HEK293 (cell line): ENCODE measurements around the gene CD180.

Experiments
- CTCF ChIA-PET: fragments of 350-600 bp; formaldehyde crosslinking; extraction: SDS; loops from one replicate; lab custom pipeline; 2021; ENCODE audit warnings: antibody characterized with exemption; lab: Yijun Ruan, JAX
- POLR2A ChIA-PET: fragments of 300-600 bp; formaldehyde crosslinking; extraction: SDS; loops from one replicate; lab custom pipeline; 2020; ENCODE audit warnings: antibody characterized with exemption, inconsistent platforms; lab: Yijun Ruan, JAX
- H3K27ac ChIP-seq: fragments of 200-500 bp; sonication (Bioruptor generic); 2 replicates; pipeline ENCODE4 v1.5.1; 2014; ENCODE audit warnings: low read depth, low read length, control low read depth, inconsistent platforms; ENCODE audit errors: extremely low read depth
- H3K36me3 ChIP-seq, 2 experiments: fragments of 200-500 bp in 1 of 2; sonication (Bioruptor generic) in 1 of 2; 1 replicate in 1 of 2; 2 replicates in 1 of 2; pipeline ENCODE4 v1.5.1; 2014 to 2017; ENCODE audit warnings: inconsistent platforms in 2 of 2, low read length in 2 of 2; ENCODE audit not compliant: control insufficient read depth in 2 of 2, insufficient read depth in 1 of 2
- H3K4me1 ChIP-seq: fragments of 200-500 bp; sonication (Bioruptor generic); 2 replicates; pipeline ENCODE4 v1.5.1; 2014; ENCODE audit warnings: mild to moderate bottlenecking, low read length, inconsistent platforms; ENCODE audit not compliant: control insufficient read depth, insufficient read depth
- H3K4me3 ChIP-seq: 2 replicates; pipeline ENCODE4 v1.5.1; 2011; ENCODE audit warnings: low read depth, mild to moderate bottlenecking, control low read depth, low read length, moderate library complexity
- H3K9me3 ChIP-seq: fragments of 200-500 bp; sonication (Bioruptor generic); 2 replicates; pipeline ENCODE4 v1.5.1; 2014; ENCODE audit warnings: low read depth, low read length, inconsistent platforms; ENCODE audit not compliant: control insufficient read depth, insufficient read depth
- GLI2 ChIP-seq: fragments of 450-650 bp; formaldehyde crosslinking; IDR thresholded peaks from 2 replicates; pipeline ENCODE4; 2017; ENCODE audit warnings: missing biosample characterization, missing genetic modification characterization, low read depth, borderline replicate concordance
- KLF1 ChIP-seq: fragments of 450-650 bp; formaldehyde crosslinking; IDR thresholded peaks from 2 replicates; pipeline ENCODE4 v1.5.1; 2016; ENCODE audit warnings: missing biosample characterization, missing genetic modification characterization
- OSR2 ChIP-seq: fragments of 450-650 bp; formaldehyde crosslinking; IDR thresholded peaks from 2 replicates; pipeline ENCODE4 v1.5.1; 2016; ENCODE audit warnings: missing biosample characterization, missing genetic modification characterization
- REPIN1 ChIP-seq: fragments of 450-650 bp; formaldehyde crosslinking; IDR thresholded peaks from 2 replicates; pipeline ENCODE4 v1.5.1; 2017; ENCODE audit warnings: missing biosample characterization, missing genetic modification characterization, low read depth
- SETDB1 ChIP-seq: IDR thresholded peaks from one replicate; pipeline ENCODE4 v1.6.1; 2017; ENCODE audit warnings: mild to moderate bottlenecking, low read length, moderate library complexity, mixed read lengths; ENCODE audit not compliant: insufficient read length
- SP2 ChIP-seq: fragments of 450-650 bp; formaldehyde crosslinking; IDR thresholded peaks from 2 replicates; pipeline ENCODE4 v1.5.1; 2016; ENCODE audit warnings: missing biosample characterization, missing genetic modification characterization
- SP3 ChIP-seq: fragments of 450-650 bp; formaldehyde crosslinking; IDR thresholded peaks from 2 replicates; pipeline ENCODE4 v1.5.1; 2016; ENCODE audit warnings: missing biosample characterization, missing genetic modification characterization
- YY1 ChIP-seq: fragments of 450-650 bp; formaldehyde crosslinking; IDR thresholded peaks from 2 replicates; pipeline ENCODE4 v1.5.1; 2018; ENCODE audit warnings: missing biosample characterization, missing genetic modification characterization
- ZBTB7A ChIP-seq: fragments of 450-650 bp; formaldehyde crosslinking; IDR thresholded peaks from 2 replicates; pipeline ENCODE4 v1.5.1; 2016; ENCODE audit warnings: low read depth, missing biosample characterization, missing genetic modification characterization
- ZNF121 ChIP-seq: fragments of 450-650 bp; formaldehyde crosslinking; IDR thresholded peaks from 2 replicates; pipeline ENCODE4 v1.5.1; 2016; ENCODE audit warnings: missing biosample characterization, missing genetic modification characterization
- ZNF174 ChIP-seq: fragments of 450-650 bp; formaldehyde crosslinking; IDR thresholded peaks from 2 replicates; pipeline ENCODE4 v1.5.0; 2017; ENCODE audit warnings: missing biosample characterization, mild to moderate bottlenecking, missing genetic modification characterization
- ZNF2 ChIP-seq: fragments of 450-650 bp; formaldehyde crosslinking; IDR thresholded peaks from 2 replicates; pipeline ENCODE4 v1.5.1; 2016; ENCODE audit warnings: missing biosample characterization, missing genetic modification characterization
- ZNF221 ChIP-seq: fragments of 450-650 bp; formaldehyde crosslinking; IDR thresholded peaks from 2 replicates; pipeline ENCODE4 v1.5.1; 2017; ENCODE audit warnings: missing biosample characterization, missing genetic modification characterization, borderline replicate concordance
- ZNF416 ChIP-seq: fragments of 450-650 bp; formaldehyde crosslinking; IDR thresholded peaks from 2 replicates; pipeline ENCODE4 v1.5.1; 2016; ENCODE audit warnings: missing biosample characterization, missing genetic modification characterization
- ZNF548 ChIP-seq: fragments of 450-650 bp; formaldehyde crosslinking; IDR thresholded peaks from 2 replicates; pipeline ENCODE4 v1.5.1; 2016; ENCODE audit warnings: missing biosample characterization, missing genetic modification characterization
- ZNF549 ChIP-seq: fragments of 450-650 bp; IDR thresholded peaks from 2 replicates; pipeline ENCODE4 v1.5.1; 2018; ENCODE audit warnings: missing biosample characterization, missing genetic modification characterization, mild to moderate bottlenecking, inconsistent platforms, moderate library complexity
- ZNF596 ChIP-seq: fragments of 450-650 bp; IDR thresholded peaks from 2 replicates; pipeline ENCODE4 v1.5.0; 2018; ENCODE audit warnings: missing biosample characterization, mild to moderate bottlenecking, missing genetic modification characterization, moderate library complexity
- ZXDB ChIP-seq: fragments of 450-650 bp; formaldehyde crosslinking; IDR thresholded peaks from 2 replicates; pipeline ENCODE4 v1.5.1; 2016; ENCODE audit warnings: missing biosample characterization, missing genetic modification characterization
- TF ChIP-seq, protein P1 (sequence below): fragments of 450-650 bp; formaldehyde crosslinking; IDR thresholded peaks from 2 replicates; pipeline ENCODE4 v1.5.1; 2016; ENCODE audit warnings: missing biosample characterization, missing genetic modification characterization
- TF ChIP-seq, protein P2 (sequence below): fragments of 450-650 bp; formaldehyde crosslinking; IDR thresholded peaks from 2 replicates; pipeline ENCODE4 v1.5.1; 2017; ENCODE audit warnings: missing biosample characterization, missing genetic modification characterization
- TF ChIP-seq, protein P3 (sequence below): fragments of 450-650 bp; IDR thresholded peaks from 2 replicates; pipeline ENCODE4 v1.5.1; 2018; ENCODE audit warnings: missing biosample characterization, missing genetic modification characterization
- TF ChIP-seq, protein P4 (sequence below): fragments of 450-650 bp; formaldehyde crosslinking; IDR thresholded peaks from 2 replicates; pipeline ENCODE4 v1.5.1; 2016; ENCODE audit warnings: missing biosample characterization, missing genetic modification characterization

CD180 gene

DNA sequence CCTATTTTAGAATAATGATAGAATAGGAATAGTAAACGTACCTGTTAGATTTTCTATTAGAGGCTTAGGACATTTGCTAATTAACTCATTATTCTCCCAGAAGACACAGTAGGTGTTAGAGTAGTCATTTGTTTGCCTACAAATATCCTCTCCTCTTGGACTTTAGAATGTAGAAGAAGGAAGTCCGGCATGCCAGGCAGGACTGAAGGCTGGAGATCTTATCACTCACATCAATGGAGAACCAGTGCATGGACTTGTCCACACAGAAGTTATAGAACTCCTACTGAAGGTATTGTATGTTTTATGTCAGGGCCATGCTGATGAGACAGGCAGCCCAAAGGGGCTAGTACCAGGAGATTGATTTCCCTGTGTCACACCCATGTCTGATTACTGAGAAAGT, 43.3 kb downstream of the CD180 start:
- Histone ChIP-seq H3K4me1 (no peaks in the 10 kb centered on the region), H3K4me3 (no peak overlapping the region), H3K9me3 (no peaks in the 10 kb centered on the region), H3K27ac (no peak overlapping the region), H3K36me3 (peaks cover 0 to 23% of the 10 kb centered on the region in 2 experiments; a peak in 2 of 3 replicates)
- POLR2A ChIA-PET, result no interaction called here
- CTCF ChIA-PET, result interaction anchor here (0.7 to 0.9 kb wide), 2 partner anchors 8 to 56 kb away, joined by 3 to 4 read pairs; no protein-coding TSS in a partner anchor
- TF ChIP-seq ZXDB (tag by site-specific recombination), result no peak
- no peak for TF ChIP-seq ZNF549 (tag by site-specific recombination)
- TF ChIP-seq ZNF596 (tag by site-specific recombination), result no peak
- no peak for TF ChIP-seq ZNF548 (tag by site-specific recombination)
- no peak for TF ChIP-seq ZNF416 (tag by site-specific recombination)
- no peak for TF ChIP-seq REPIN1 (tag by site-specific recombination)
- TF ChIP-seq SP3, result no peak
- TF ChIP-seq GLI2, result no peak
- TF ChIP-seq ZNF2 (tag by site-specific recombination), result no peak
- TF ChIP-seq ZNF121 (tag by site-specific recombination), result no peak
- TF ChIP-seq, protein P1, sequence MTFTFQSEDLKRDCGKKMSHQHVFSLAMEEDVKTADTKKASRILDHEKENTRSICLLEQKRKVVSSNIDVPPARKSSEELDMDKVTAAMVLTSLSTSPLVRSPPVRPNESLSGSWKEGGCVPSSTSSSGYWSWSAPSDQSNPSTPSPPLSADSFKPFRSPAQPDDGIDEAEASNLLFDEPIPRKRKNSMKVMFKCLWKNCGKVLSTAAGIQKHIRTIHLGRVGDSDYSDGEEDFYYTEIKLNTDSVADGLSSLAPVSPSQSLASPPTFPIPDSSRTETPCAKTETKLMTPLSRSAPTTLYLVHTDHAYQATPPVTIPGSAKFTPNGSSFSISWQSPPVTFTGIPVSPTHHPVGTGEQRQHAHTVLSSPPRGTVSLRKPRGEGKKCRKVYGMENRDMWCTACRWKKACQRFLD (tag by site-specific recombination), result no peak
- TF ChIP-seq OSR2 (tag by site-specific recombination), result no peak

DNA sequence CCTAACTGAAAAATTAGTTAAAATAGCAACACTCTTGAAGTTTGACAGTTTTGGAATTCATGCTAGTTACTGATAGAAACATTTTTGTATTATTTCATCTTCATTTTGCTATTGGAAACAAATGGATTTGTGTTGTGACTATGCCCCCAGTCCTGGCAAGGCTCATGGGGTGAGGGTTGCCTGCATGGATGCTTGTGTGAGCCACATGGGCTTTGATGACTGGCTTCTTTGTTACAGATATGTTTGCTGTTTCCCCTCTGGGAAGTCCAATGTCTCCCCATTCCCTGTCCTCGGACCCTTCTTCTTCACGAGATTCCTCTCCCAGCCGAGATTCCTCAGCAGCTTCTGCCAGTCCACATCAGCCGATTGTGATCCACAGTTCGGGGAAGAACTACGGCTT, 44.2 kb downstream of the CD180 start:
- H3K4me1 ChIP-seq, result no peaks in the 10 kb centered on the region
- H3K9me3 ChIP-seq, result no peaks in the 10 kb centered on the region
- ChIA-PET POLR2A (no interaction called here), CTCF (interaction anchor here (0.6 to 0.9 kb wide), 2 partner anchors 57 to 1725 kb away, joined by 3 to 4 read pairs; no protein-coding TSS in a partner anchor)
- TF ChIP-seq, protein P2, sequence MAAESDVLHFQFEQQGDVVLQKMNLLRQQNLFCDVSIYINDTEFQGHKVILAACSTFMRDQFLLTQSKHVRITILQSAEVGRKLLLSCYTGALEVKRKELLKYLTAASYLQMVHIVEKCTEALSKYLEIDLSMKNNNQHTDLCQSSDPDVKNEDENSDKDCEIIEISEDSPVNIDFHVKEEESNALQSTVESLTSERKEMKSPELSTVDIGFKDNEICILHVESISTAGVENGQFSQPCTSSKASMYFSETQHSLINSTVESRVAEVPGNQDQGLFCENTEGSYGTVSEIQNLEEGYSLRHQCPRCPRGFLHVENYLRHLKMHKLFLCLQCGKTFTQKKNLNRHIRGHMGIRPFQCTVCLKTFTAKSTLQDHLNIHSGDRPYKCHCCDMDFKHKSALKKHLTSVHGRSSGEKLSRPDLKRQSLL (tag by site-specific recombination), result no peak
- TF ChIP-seq KLF1 (tag by site-specific recombination) (no peak), YY1 (tag by site-specific recombination) (no peak), SETDB1 (no peak), ZBTB7A (tag by site-specific recombination) (no peak), ZNF221 (no peak), ZXDB (tag by site-specific recombination) (no peak), ZNF174 (tag by site-specific recombination) (no peak), SP2 (tag by site-specific recombination) (no peak)
- TF ChIP-seq, protein P3, sequence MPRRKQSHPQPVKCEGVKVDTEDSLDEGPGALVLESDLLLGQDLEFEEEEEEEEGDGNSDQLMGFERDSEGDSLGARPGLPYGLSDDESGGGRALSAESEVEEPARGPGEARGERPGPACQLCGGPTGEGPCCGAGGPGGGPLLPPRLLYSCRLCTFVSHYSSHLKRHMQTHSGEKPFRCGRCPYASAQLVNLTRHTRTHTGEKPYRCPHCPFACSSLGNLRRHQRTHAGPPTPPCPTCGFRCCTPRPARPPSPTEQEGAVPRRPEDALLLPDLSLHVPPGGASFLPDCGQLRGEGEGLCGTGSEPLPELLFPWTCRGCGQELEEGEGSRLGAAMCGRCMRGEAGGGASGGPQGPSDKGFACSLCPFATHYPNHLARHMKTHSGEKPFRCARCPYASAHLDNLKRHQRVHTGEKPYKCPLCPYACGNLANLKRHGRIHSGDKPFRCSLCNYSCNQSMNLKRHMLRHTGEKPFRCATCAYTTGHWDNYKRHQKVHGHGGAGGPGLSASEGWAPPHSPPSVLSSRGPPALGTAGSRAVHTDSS (tag by site-specific recombination), result no peak
- TF ChIP-seq, protein P4, sequence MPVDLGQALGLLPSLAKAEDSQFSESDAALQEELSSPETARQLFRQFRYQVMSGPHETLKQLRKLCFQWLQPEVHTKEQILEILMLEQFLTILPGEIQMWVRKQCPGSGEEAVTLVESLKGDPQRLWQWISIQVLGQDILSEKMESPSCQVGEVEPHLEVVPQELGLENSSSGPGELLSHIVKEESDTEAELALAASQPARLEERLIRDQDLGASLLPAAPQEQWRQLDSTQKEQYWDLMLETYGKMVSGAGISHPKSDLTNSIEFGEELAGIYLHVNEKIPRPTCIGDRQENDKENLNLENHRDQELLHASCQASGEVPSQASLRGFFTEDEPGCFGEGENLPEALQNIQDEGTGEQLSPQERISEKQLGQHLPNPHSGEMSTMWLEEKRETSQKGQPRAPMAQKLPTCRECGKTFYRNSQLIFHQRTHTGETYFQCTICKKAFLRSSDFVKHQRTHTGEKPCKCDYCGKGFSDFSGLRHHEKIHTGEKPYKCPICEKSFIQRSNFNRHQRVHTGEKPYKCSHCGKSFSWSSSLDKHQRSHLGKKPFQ (tag by site-specific recombination), result no peak
- H3K27ac ChIP-seq, result no peak overlapping the region
- peaks cover 0 to 28% of the 10 kb centered on the region in 2 experiments; a peak in 2 of 3 replicates for H3K36me3 ChIP-seq
- H3K4me3 ChIP-seq, result no peak overlapping the region
